Measurements from ENCODE around the gene ZFYVE26.
A peak's percentile ranks its signal among the peaks of the same experiment; 100 is the strongest.

Gene ZFYVE26

GRCh38 chr14:67856827-67857226 is 40.4 kb upstream of the ZFYVE26 start:
- Histone ChIP-seq H3K9ac (ENCODE audit: low read depth, low read length, poor library complexity) (no peak overlapping the region), H2BK12ac (ENCODE audit: low read length) (no peak overlapping the region), H3K27me3 (ENCODE audit: control insufficient read depth in 3 of 3, insufficient read depth in 3 of 3, low read depth in 1 of 3, low read length in 3 of 3) (no peaks in the 10 kb centered on the region), H2AK5ac (ENCODE audit: low read depth, low read length) (no peak overlapping the region), H3K36me3 (replicated peaks in 1 of 2; ENCODE audit: control insufficient read depth in 2 of 2, insufficient read depth in 2 of 2, low read length in 2 of 2) (no peaks in the 10 kb centered on the region), H4K91ac (ENCODE audit: low read depth, low read length, poor library complexity) (no peak overlapping the region), H3K9me3 (replicated peaks in 1 of 2; ENCODE audit: control insufficient read depth in 2 of 2, insufficient read depth in 1 of 2, low read depth in 1 of 2, low read length in 2 of 2) (no peaks in the 10 kb centered on the region), H3K79me1 (ENCODE audit: low read depth, low read length) (no peaks in the 10 kb centered on the region), H2BK15ac (ENCODE audit: low read length) (no peak overlapping the region), H3K4me3 (ENCODE audit: low read length in 2 of 2) (no peak overlapping the region), H4K8ac (ENCODE audit: low read depth, low read length) (no peak overlapping the region), H3K18ac (ENCODE audit: low read length) (no peak overlapping the region), H3K4me2 (ENCODE audit: insufficient read depth, low read length, poor library complexity, severe bottlenecking) (no peak overlapping the region), H3K4me1 (ENCODE audit: control insufficient read depth in 2 of 2, insufficient read depth in 1 of 2, low read depth in 1 of 2, low read length in 2 of 2) (no peaks in the 10 kb centered on the region), H3K27ac (replicated peaks; ENCODE audit: low read length) (no peak overlapping the region), H2BK120ac (ENCODE audit: low read depth, low read length) (no peak overlapping the region), H3K4ac (ENCODE audit: low read length) (no peak overlapping the region), H2BK5ac (ENCODE audit: low read length) (no peak overlapping the region), H2AFZ (ENCODE audit: low read length) (no peak overlapping the region), H3K14ac (ENCODE audit: low read length) (no peak overlapping the region), H3K23ac (ENCODE audit: low read depth, low read length, poor library complexity) (no peak overlapping the region)
- WGBS, 2 donors (ENCODE audit: extremely low coverage in 2 of 2, insufficient read length in 2 of 2, insufficient replicate concordance in 1 of 2): no CpG with 5 or more reads among the region's 2 CpGs
- DNase-seq (ENCODE audit: low spot score): no peak

DNA sequence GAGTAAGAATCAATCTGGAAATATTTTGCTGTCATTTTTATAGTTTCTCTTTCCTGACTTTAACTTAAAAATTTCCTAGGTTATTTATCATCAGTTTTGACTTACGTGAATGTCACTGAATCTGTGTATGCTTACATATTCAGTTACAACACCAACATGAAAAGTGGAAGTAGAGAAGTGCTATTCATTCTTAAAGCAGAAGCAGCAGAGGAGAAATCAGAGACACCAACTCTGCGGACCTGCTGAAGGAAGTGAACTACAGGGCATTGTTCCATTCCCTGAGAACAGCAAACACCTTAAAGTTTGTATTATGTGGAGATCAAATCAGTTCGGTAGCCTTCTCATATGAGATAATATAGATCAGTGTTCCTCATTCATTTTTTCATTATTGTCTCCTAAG is 37.3 kb upstream of the ZFYVE26 start:
- Histone ChIP-seq H3K14ac (ENCODE audit: low read length) (no peak overlapping the region), H3K27me3 (ENCODE audit: control insufficient read depth in 3 of 3, insufficient read depth in 3 of 3, low read depth in 1 of 3, low read length in 3 of 3) (no peaks in the 10 kb centered on the region)

DNA sequence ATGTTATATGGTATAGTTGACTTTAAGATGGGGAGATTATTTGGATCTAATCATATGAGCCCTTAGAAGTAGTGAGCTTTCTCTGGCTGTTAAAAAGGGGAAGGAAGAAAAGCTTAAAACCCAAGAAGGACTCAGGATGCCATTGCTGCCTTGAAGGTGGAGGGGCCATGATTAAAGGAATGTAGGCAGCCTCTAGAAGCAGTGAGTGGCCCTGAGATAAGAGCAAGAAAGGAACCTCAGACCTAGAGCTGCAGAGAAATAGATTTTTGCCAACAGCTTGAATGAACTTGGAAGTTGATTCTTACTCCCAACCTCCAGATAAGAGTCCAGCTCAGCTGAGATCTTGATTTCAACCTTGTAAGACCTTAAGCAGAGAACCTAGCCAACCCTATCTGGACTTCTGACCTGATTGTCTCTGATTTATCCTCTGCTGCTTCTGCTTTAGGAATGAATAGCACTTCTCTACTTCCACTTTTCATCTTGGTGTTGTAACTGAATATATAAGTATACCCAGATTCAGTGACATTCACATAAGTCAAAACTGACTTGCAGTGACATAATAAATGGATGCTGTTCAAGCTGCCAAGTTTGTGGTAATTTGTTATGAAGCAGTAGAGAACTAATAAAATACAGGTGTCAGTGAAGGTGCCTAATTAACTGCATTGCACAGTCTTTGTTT is 36.7 kb upstream of the ZFYVE26 start:
- H2BK15ac ChIP-seq (ENCODE audit: low read length): no peak overlapping the region
- H3K9me3 ChIP-seq (replicated peaks in 1 of 2; ENCODE audit: control insufficient read depth in 2 of 2, insufficient read depth in 1 of 2, low read depth in 1 of 2, low read length in 2 of 2): peaks cover 0 to 17% of the 10 kb centered on the region in 2 donors
- no peak for DNase-seq (ENCODE audit: low spot score)
- H2AK5ac ChIP-seq (ENCODE audit: low read depth, low read length): no peak overlapping the region
- H4K8ac ChIP-seq (ENCODE audit: low read depth, low read length): no peak overlapping the region
- H4K91ac ChIP-seq (ENCODE audit: low read depth, low read length, poor library complexity): no peak overlapping the region
- H3K23ac ChIP-seq (ENCODE audit: low read depth, low read length, poor library complexity): no peak overlapping the region
- no peaks in the 10 kb centered on the region for H3K79me1 ChIP-seq (ENCODE audit: low read depth, low read length)
- no peak overlapping the region for H2BK5ac ChIP-seq (ENCODE audit: low read length)
- no peak overlapping the region for H3K9ac ChIP-seq (ENCODE audit: low read depth, low read length, poor library complexity)
- no peak overlapping the region for H3K4me3 ChIP-seq (ENCODE audit: low read length in 2 of 2)
- no peak overlapping the region for H2BK12ac ChIP-seq (ENCODE audit: low read length)
- H3K4me2 ChIP-seq (ENCODE audit: insufficient read depth, low read length, poor library complexity, severe bottlenecking): no peak overlapping the region
- H3K18ac ChIP-seq (ENCODE audit: low read length): no peak overlapping the region
- no peak overlapping the region for H3K14ac ChIP-seq (ENCODE audit: low read length)
- no peaks in the 10 kb centered on the region for H3K4me1 ChIP-seq (ENCODE audit: control insufficient read depth in 2 of 2, insufficient read depth in 1 of 2, low read depth in 1 of 2, low read length in 2 of 2)
- no peak overlapping the region for H3K4ac ChIP-seq (ENCODE audit: low read length)
- no peaks in the 10 kb centered on the region for H3K36me3 ChIP-seq (replicated peaks in 1 of 2; ENCODE audit: control insufficient read depth in 2 of 2, insufficient read depth in 2 of 2, low read length in 2 of 2)
- no peak overlapping the region for H3K27ac ChIP-seq (replicated peaks; ENCODE audit: low read length)
- no peaks in the 10 kb centered on the region for H3K27me3 ChIP-seq (ENCODE audit: control insufficient read depth in 3 of 3, insufficient read depth in 3 of 3, low read depth in 1 of 3, low read length in 3 of 3)
- no peak overlapping the region for H2BK120ac ChIP-seq (ENCODE audit: low read depth, low read length)
- H2AFZ ChIP-seq (ENCODE audit: low read length): no peak overlapping the region

More for the DNA sequence above, 37.3 kb upstream of the ZFYVE26 start:
- Histone ChIP-seq H3K36me3 (replicated peaks in 1 of 2; ENCODE audit: control insufficient read depth in 2 of 2, insufficient read depth in 2 of 2, low read length in 2 of 2) (no peaks in the 10 kb centered on the region), H3K4me2 (ENCODE audit: insufficient read depth, low read length, poor library complexity, severe bottlenecking) (no peak overlapping the region), H3K4ac (ENCODE audit: low read length) (no peak overlapping the region), H3K4me3 (ENCODE audit: low read length in 2 of 2) (no peak overlapping the region), H3K23ac (ENCODE audit: low read depth, low read length, poor library complexity) (no peak overlapping the region), H3K27ac (replicated peaks; ENCODE audit: low read length) (no peak overlapping the region), H2AK5ac (ENCODE audit: low read depth, low read length) (no peak overlapping the region), H3K79me1 (ENCODE audit: low read depth, low read length) (no peaks in the 10 kb centered on the region), H3K18ac (ENCODE audit: low read length) (no peak overlapping the region), H2AFZ (ENCODE audit: low read length) (no peak overlapping the region), H3K4me1 (ENCODE audit: control insufficient read depth in 2 of 2, insufficient read depth in 1 of 2, low read depth in 1 of 2, low read length in 2 of 2) (no peaks in the 10 kb centered on the region), H4K8ac (ENCODE audit: low read depth, low read length) (no peak overlapping the region), H3K9ac (ENCODE audit: low read depth, low read length, poor library complexity) (no peak overlapping the region), H2BK5ac (ENCODE audit: low read length) (no peak overlapping the region), H2BK12ac (ENCODE audit: low read length) (no peak overlapping the region), H2BK15ac (ENCODE audit: low read length) (no peak overlapping the region), H3K9me3 (replicated peaks in 1 of 2; ENCODE audit: control insufficient read depth in 2 of 2, insufficient read depth in 1 of 2, low read depth in 1 of 2, low read length in 2 of 2) (peaks cover 0 to 14% of the 10 kb centered on the region in 2 donors), H2BK120ac (ENCODE audit: low read depth, low read length) (no peak overlapping the region), H4K91ac (ENCODE audit: low read depth, low read length, poor library complexity) (no peak overlapping the region)
- WGBS, 2 donors (ENCODE audit: extremely low coverage in 2 of 2, insufficient read length in 2 of 2, insufficient replicate concordance in 1 of 2): no CpG with 5 or more reads among the region's 3 CpGs
- no peak for DNase-seq (ENCODE audit: low spot score)

GRCh38 chr14:67851785-67852410 is 35.5 kb upstream of the ZFYVE26 start:
- H3K9me3 ChIP-seq (replicated peaks in 1 of 2; ENCODE audit: control insufficient read depth in 2 of 2, insufficient read depth in 1 of 2, low read depth in 1 of 2, low read length in 2 of 2): peaks cover 0 to 17% of the 10 kb centered on the region in 2 donors
- WGBS, 2 donors (ENCODE audit: extremely low coverage in 2 of 2, insufficient read length in 2 of 2, insufficient replicate concordance in 1 of 2): no CpG with 5 or more reads among the region's 9 CpGs
- no peak overlapping the region for H3K23ac ChIP-seq (ENCODE audit: low read depth, low read length, poor library complexity)

More at GRCh38 chr14:67851785-67852410, 35.5 kb upstream of the ZFYVE26 start:
- Histone ChIP-seq H2BK5ac (ENCODE audit: low read length) (no peak overlapping the region), H2AFZ (ENCODE audit: low read length) (no peak overlapping the region), H3K9ac (ENCODE audit: low read depth, low read length, poor library complexity) (peak overlapping the region; percentile 32), H3K79me1 (ENCODE audit: low read depth, low read length) (no peaks in the 10 kb centered on the region), H3K14ac (ENCODE audit: low read length) (no peak overlapping the region), H3K27ac (replicated peaks; ENCODE audit: low read length) (no peak overlapping the region), H3K4me1 (ENCODE audit: control insufficient read depth in 2 of 2, insufficient read depth in 1 of 2, low read depth in 1 of 2, low read length in 2 of 2) (no peaks in the 10 kb centered on the region), H2BK12ac (ENCODE audit: low read length) (no peak overlapping the region), H3K36me3 (replicated peaks in 1 of 2; ENCODE audit: control insufficient read depth in 2 of 2, insufficient read depth in 2 of 2, low read length in 2 of 2) (no peaks in the 10 kb centered on the region), H3K4me3 (ENCODE audit: low read length in 2 of 2) (no peak overlapping the region), H4K91ac (ENCODE audit: low read depth, low read length, poor library complexity) (no peak overlapping the region), H3K4ac (ENCODE audit: low read length) (no peak overlapping the region), H3K18ac (ENCODE audit: low read length) (no peak overlapping the region), H4K8ac (ENCODE audit: low read depth, low read length) (no peak overlapping the region), H2AK5ac (ENCODE audit: low read depth, low read length) (peak overlapping the region; percentile 24), H2BK15ac (ENCODE audit: low read length) (no peak overlapping the region), H2BK120ac (ENCODE audit: low read depth, low read length) (no peak overlapping the region), H3K4me2 (ENCODE audit: insufficient read depth, low read length, poor library complexity, severe bottlenecking) (no peak overlapping the region), H3K27me3 (ENCODE audit: control insufficient read depth in 3 of 3, insufficient read depth in 3 of 3, low read depth in 1 of 3, low read length in 3 of 3) (no peaks in the 10 kb centered on the region)
- DNase-seq (ENCODE audit: low spot score): no peak
